Anterior cingulate cortex (tissue), 58 donors: ENCODE measurements around the gene DYRK1B.

Experiments used
- DNase-seq, 58 donors: peaks; one replicate each; lab custom pipeline; 2025; lab: John Stamatoyannopoulos, UW

Gene DYRK1B

GRCh38 chr19:39832341-39833083, 1.4 kb downstream of the DYRK1B start:
- DNase-seq, result no peak

GRCh38 chr19:39831679-39832078, 2.3 kb downstream of the DYRK1B start:
- DNase-seq, result no peak

GRCh38 chr19:39830847-39831246, 3.1 kb downstream of the DYRK1B start:
- DNase-seq, result no peak

GRCh38 chr19:39830406-39830805, 3.6 kb downstream of the DYRK1B start:
- DNase-seq, result no peak

GRCh38 chr19:39829702-39830275, 4.2 kb downstream of the DYRK1B start:
- DNase-seq, result no peak

GRCh38 chr19:39828654-39829032, 5.3 kb downstream of the DYRK1B start:
- DNase-seq, result no peak

GRCh38 chr19:39828015-39828653, 5.8 kb downstream of the DYRK1B start:
- DNase-seq, result no peak

GRCh38 chr19:39827216-39827615, 6.7 kb downstream of the DYRK1B start:
- DNase-seq, result no peak

- DNase-seq, result no peak
Measured at GRCh38 chr19:39826311-39826945, 7.5 kb downstream of the DYRK1B start.

GRCh38 chr19:39825531-39826076, 8.4 kb downstream of the DYRK1B start:
- no peak for DNase-seq

- no peak for DNase-seq
Measured at GRCh38 chr19:39825093-39825463, 8.9 kb downstream of the DYRK1B start.

GRCh38 chr19:39824143-39825092, 9.5 kb downstream of the DYRK1B start:
- DNase-seq, result peak; percentile 45 to 97 (median 92)

GRCh38 chr19:39823686-39824085, 10.3 kb downstream of the DYRK1B start:
- peak in 3 of 58 donors; percentile 8 to 17 (median 15) for DNase-seq

- DNase-seq, result no peak
Measured at GRCh38 chr19:39820696-39821095, 13.3 kb downstream of the DYRK1B start.

- DNase-seq, result no peak
Measured at GRCh38 chr19:39819786-39820185, 14.2 kb downstream of the DYRK1B start.

- DNase-seq, result no peak
Measured at GRCh38 chr19:39818626-39819097, 15.3 kb downstream of the DYRK1B start.

GRCh38 chr19:39817888-39818561, 15.9 kb downstream of the DYRK1B start:
- DNase-seq, result no peak

GRCh38 chr19:39816287-39817048, 17.5 kb downstream of the DYRK1B start:
- no peak for DNase-seq
